CD4-positive, alpha-beta T cell treated with Interleukin-21 for 1 hour (primary cell): ENCODE measurements around the gene CNPY3.
"Not testable (repeated sequence)": the region's sequence is repeated elsewhere in the genome, so short reads cannot be mapped to it uniquely, and the experiment has no call there.

Experiments
- DNase-seq: peaks from one replicate; pipeline ENCODE4 v3.0.0-alpha.2; 2020

The CNPY3 gene

GRCh38 chr6:42916288-42916687 is 13.0 kb upstream of the CNPY3 start:
- no peak for DNase-seq

- no peak for DNase-seq
These were observed 7.5 kb upstream of the CNPY3 start for GRCh38 chr6:42921801-42922200.

GRCh38 chr6:42923666-42924065 is 5.6 kb upstream of the CNPY3 start:
- no peak for DNase-seq

- DNase-seq, result no peak
These were observed 3.9 kb upstream of the CNPY3 start for GRCh38 chr6:42925248-42925857.

- peak; percentile 65 for DNase-seq
These were observed 611 bp downstream of the CNPY3 start for GRCh38 chr6:42929821-42930360.

GRCh38 chr6:42932412-42932811 is 3.1 kb downstream of the CNPY3 start:
- no peak for DNase-seq

GRCh38 chr6:42933205-42933604 is 3.9 kb downstream of the CNPY3 start:
- DNase-seq, result no peak

GRCh38 chr6:42935322-42935721 is 6.0 kb downstream of the CNPY3 start:
- DNase-seq, result no peak

GRCh38 chr6:42936398-42936797 is 7.1 kb downstream of the CNPY3 start:
- DNase-seq, result no peak

GRCh38 chr6:42937548-42938427 is 8.5 kb downstream of the CNPY3 start:
- DNase-seq, result no peak

- no peak for DNase-seq
These were observed 9.1 kb downstream of the CNPY3 start for GRCh38 chr6:42938428-42938796.

GRCh38 chr6:42938987-42939809 is 9.9 kb downstream of the CNPY3 start:
- DNase-seq, result no peak

- DNase-seq, result no peak
These were observed 10.5 kb downstream of the CNPY3 start for GRCh38 chr6:42939810-42940167.

GRCh38 chr6:42940493-42941045 is 11.3 kb downstream of the CNPY3 start:
- DNase-seq, result no peak

- not testable (repeated sequence) for DNase-seq
These were observed 12.1 kb downstream of the CNPY3 start for GRCh38 chr6:42941356-42941755.

- DNase-seq, result no peak
These were observed 13.2 kb downstream of the CNPY3 start for GRCh38 chr6:42942444-42942843.

GRCh38 chr6:42947950-42948349 is 18.7 kb downstream of the CNPY3 start:
- DNase-seq, result no peak

GRCh38 chr6:42952389-42952788 is 23.1 kb downstream of the CNPY3 start:
- DNase-seq, result no peak

- not testable (repeated sequence) for DNase-seq
These were observed 25.1 kb downstream of the CNPY3 start for GRCh38 chr6:42954405-42954804.

- DNase-seq, result no peak
These were observed 28.8 kb downstream of the CNPY3 start for GRCh38 chr6:42958125-42958524.

GRCh38 chr6:42959917-42960242 is 30.6 kb downstream of the CNPY3 start:
- no peak for DNase-seq

- DNase-seq, result peak; percentile 20
These were observed 31.2 kb downstream of the CNPY3 start, which contains the start of gene GNMT for GRCh38 chr6:42960243-42961019. TSS of gene GNMT (plus strand) at chr6:42960754. CDS start at chr6:42960768, 14 bp downstream.
